Endothelial cell of umbilical vein (primary cell): ENCODE measurements around the gene TP53BP1. TPM values are rescaled to one million over a fixed set of nuclear protein-coding genes. Genes with fewer than 3 reads are reported as not detected.

Source experiments
- Bru-seq: library from RNA; stranded (reverse); fragments of 400-500 nt; gene quantifications from one replicate; lab custom pipeline; 2021; lab: Mats Ljungman, UMichigan
- BruChase-seq, 2 experiments: library from RNA; stranded (reverse); fragments of 400-500 nt; gene quantifications; one replicate each; lab custom pipeline; 2021; lab: Mats Ljungman, UMichigan
- BruUV-seq: library from RNA; stranded (reverse); fragments of 400-500 nt; replicated peaks from 2 replicates; lab custom pipeline; 2021; lab: Mats Ljungman, UMichigan
- CTCF ChIA-PET: fragments of 300-600, 350-600 bp; sonication (Branson Sonifier 250); formaldehyde crosslinking; loops from one replicate; lab custom pipeline; 2021; ENCODE audit warnings: antibody characterized with exemption, inconsistent platforms; lab: Charles Lee
- POLR2A ChIA-PET: fragments of 300-600, 350-600 bp; sonication (Branson Sonifier 250); formaldehyde crosslinking; loops from one replicate; lab custom pipeline; 2021; ENCODE audit warnings: antibody characterized with exemption, inconsistent platforms; lab: Charles Lee
- DNase-seq: peaks from one replicate; pipeline ENCODE4 v3.0.0-alpha.2; 2011; ENCODE audit warnings: low read depth, low spot score
- FAIRE-seq: peaks from 2 replicates; lab custom pipeline; 2011; peaks lifted over from hg19 to GRCh38; lab: Jason Lieb, UNC
- H2AFZ ChIP-seq: 2 replicates; pipeline ENCODE4 v1.6.0; 2012; ENCODE audit warnings: low read depth, low read length, control low read depth, inconsistent platforms
- H3K27ac ChIP-seq: 2 replicates; pipeline ENCODE4 v1.5.1; 2011; ENCODE audit warnings: low read depth, mild to moderate bottlenecking, control low read depth, low read length, moderate library complexity; ENCODE audit not compliant: insufficient read depth
- H3K27me3 ChIP-seq, 2 experiments: 2 replicates each; pipeline versions ENCODE4 v1.6.0 to v1.6.1; 2011; ENCODE audit warnings: low read length in 2 of 2, mixed read lengths in 1 of 2; ENCODE audit not compliant: control insufficient read depth in 2 of 2, insufficient read depth in 2 of 2
- H3K36me3 ChIP-seq, 2 experiments: 2 replicates in 1 of 2; 3 replicates in 1 of 2; pipeline ENCODE4 v1.5.1; 2011; ENCODE audit warnings: low read length in 2 of 2, mild to moderate bottlenecking in 1 of 2, moderate library complexity in 1 of 2; ENCODE audit not compliant: control insufficient read depth in 2 of 2, insufficient read depth in 2 of 2; ENCODE audit errors: extremely low read depth in 1 of 2
- H3K4me1 ChIP-seq: 3 replicates; pipeline ENCODE4 v1.5.1; 2011; ENCODE audit warnings: mild to moderate bottlenecking, low read length; ENCODE audit not compliant: control insufficient read depth, insufficient read depth; ENCODE audit errors: extremely low read depth
- H3K4me2 ChIP-seq: 2 replicates; pipeline ENCODE4 v1.6.1; 2011; ENCODE audit warnings: low read length, control low read depth, mixed read lengths; ENCODE audit not compliant: insufficient read depth
- H3K4me3 ChIP-seq, 3 experiments: fragments of 200-600 bp in 1 of 3; sonication (generic), shearing (Covaris generic) in 1 of 3; replicated peaks in 1 of 3; 2 replicates each; pipeline ENCODE4 v1.5.1; 2011 to 2016; ENCODE audit warnings: control low read depth in 3 of 3, low read length in 3 of 3, mild to moderate bottlenecking in 2 of 3, inconsistent platforms in 1 of 3, low read depth in 1 of 3, moderate library complexity in 1 of 3; ENCODE audit not compliant: insufficient read depth in 1 of 3
- H3K79me2 ChIP-seq: 2 replicates; pipeline ENCODE4 v1.6.0; 2012; ENCODE audit warnings: low read length, inconsistent platforms; ENCODE audit not compliant: control insufficient read depth, insufficient read depth
- H3K9ac ChIP-seq: replicated peaks from 2 replicates; pipeline ENCODE3; 2011; ENCODE audit warnings: low read length, control low read depth; ENCODE audit not compliant: insufficient read depth; ENCODE audit errors: extremely low read depth
- H3K9me1 ChIP-seq: replicated peaks from 3 replicates; pipeline ENCODE4 v1.6.0; 2011; ENCODE audit warnings: mild to moderate bottlenecking, low read length; ENCODE audit not compliant: control insufficient read depth, insufficient read depth; ENCODE audit errors: extremely low read depth
- H3K9me3 ChIP-seq: replicated peaks from 2 replicates; pipeline ENCODE4 v1.5.1; 2012; ENCODE audit warnings: low read length, inconsistent platforms; ENCODE audit not compliant: control insufficient read depth, insufficient read depth
- H4K20me1 ChIP-seq: replicated peaks from 2 replicates; pipeline ENCODE3; 2011; ENCODE audit warnings: mild to moderate bottlenecking, low read length; ENCODE audit not compliant: control insufficient read depth, insufficient read depth; ENCODE audit errors: extremely low read depth
- JUN ChIP-seq: IDR thresholded peaks from 2 replicates; pipeline ENCODE4 v1.6.1; 2011; ENCODE audit warnings: borderline replicate concordance, low read depth; ENCODE audit not compliant: insufficient read length, insufficient read depth
- MYC ChIP-seq: IDR thresholded peaks from one replicate; pipeline ENCODE4 v1.6.1; 2011; ENCODE audit warnings: mild to moderate bottlenecking, low read depth, low read length
- POLR2A ChIP-seq: IDR thresholded peaks from 2 replicates; pipeline ENCODE4 v1.6.1; 2012; ENCODE audit warnings: low read depth, mild to moderate bottlenecking, control low read depth, low read length
- dilution Hi-C: fragments of 300-500 bp; cut with MboI; formaldehyde crosslinking; loops from one replicate; pipeline ENCODE4 v1.15.0; 2019; ENCODE audit warnings: low sequenced_read_pairs; ENCODE audit not compliant: extremely low pct_ligation_motif_present
- intact Hi-C: fragments of 100-400 bp; cut with micrococcal nuclease; formaldehyde crosslinking; loops from one replicate; pipeline ENCODE4 v1.10.0; 2022
- long read RNA-seq: library from polyadenylated mRNA; stranded (forward); transcript quantifications from one replicate; pipeline ENCODE4 v2.0.0, GENCODE V29; 2021
- polyA minus RNA-seq, 3 experiments: library from RNA; depleted of rRNA, polyadenylated mRNA; stranded (reverse); fragments of >200 nt; gene quantifications; 1 replicate in 1 of 3; 2 replicates in 2 of 3; pipeline ENCODE4 v1.2.3, GENCODE V29; 2011
- polyA plus RNA-seq, 4 experiments: library from polyadenylated mRNA; depleted of rRNA in 3 of 4; stranded (reverse) in 3 of 4; unstranded in 1 of 4; fragments of >200 nt; gene quantifications; 2 replicates each; pipeline versions ENCODE4 v1.2.1 to v1.2.3, GENCODE V29; 2011 to 2012; ENCODE audit warnings: missing spikeins in 1 of 4
- total RNA-seq: library from RNA; stranded (reverse); gene quantifications from 2 replicates; pipeline ENCODE4 v1.2.3, GENCODE V29; 2021
- TF ChIP-seq, protein P1 (sequence below), 2 donors: IDR thresholded peaks; 1 replicate in 1 of 2; 2 replicates in 1 of 2; pipeline ENCODE4 v1.5.1; 2011; ENCODE audit warnings: low read length in 2 of 2, mild to moderate bottlenecking in 2 of 2, moderate library complexity in 2 of 2, control low read depth in 1 of 2, inconsistent platforms in 1 of 2, low read depth in 1 of 2; ENCODE audit not compliant: insufficient read depth in 1 of 2; ENCODE audit errors: extremely low read depth in 1 of 2

The TP53BP1 gene, protein sequence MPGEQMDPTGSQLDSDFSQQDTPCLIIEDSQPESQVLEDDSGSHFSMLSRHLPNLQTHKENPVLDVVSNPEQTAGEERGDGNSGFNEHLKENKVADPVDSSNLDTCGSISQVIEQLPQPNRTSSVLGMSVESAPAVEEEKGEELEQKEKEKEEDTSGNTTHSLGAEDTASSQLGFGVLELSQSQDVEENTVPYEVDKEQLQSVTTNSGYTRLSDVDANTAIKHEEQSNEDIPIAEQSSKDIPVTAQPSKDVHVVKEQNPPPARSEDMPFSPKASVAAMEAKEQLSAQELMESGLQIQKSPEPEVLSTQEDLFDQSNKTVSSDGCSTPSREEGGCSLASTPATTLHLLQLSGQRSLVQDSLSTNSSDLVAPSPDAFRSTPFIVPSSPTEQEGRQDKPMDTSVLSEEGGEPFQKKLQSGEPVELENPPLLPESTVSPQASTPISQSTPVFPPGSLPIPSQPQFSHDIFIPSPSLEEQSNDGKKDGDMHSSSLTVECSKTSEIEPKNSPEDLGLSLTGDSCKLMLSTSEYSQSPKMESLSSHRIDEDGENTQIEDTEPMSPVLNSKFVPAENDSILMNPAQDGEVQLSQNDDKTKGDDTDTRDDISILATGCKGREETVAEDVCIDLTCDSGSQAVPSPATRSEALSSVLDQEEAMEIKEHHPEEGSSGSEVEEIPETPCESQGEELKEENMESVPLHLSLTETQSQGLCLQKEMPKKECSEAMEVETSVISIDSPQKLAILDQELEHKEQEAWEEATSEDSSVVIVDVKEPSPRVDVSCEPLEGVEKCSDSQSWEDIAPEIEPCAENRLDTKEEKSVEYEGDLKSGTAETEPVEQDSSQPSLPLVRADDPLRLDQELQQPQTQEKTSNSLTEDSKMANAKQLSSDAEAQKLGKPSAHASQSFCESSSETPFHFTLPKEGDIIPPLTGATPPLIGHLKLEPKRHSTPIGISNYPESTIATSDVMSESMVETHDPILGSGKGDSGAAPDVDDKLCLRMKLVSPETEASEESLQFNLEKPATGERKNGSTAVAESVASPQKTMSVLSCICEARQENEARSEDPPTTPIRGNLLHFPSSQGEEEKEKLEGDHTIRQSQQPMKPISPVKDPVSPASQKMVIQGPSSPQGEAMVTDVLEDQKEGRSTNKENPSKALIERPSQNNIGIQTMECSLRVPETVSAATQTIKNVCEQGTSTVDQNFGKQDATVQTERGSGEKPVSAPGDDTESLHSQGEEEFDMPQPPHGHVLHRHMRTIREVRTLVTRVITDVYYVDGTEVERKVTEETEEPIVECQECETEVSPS (N-terminal part only)
- total RNA-seq = 59.5 and 60.2 TPM in 2 replicates
- 27.2 and 28.1 TPM in 2 replicates for polyA plus RNA-seq
- polyA plus RNA-seq (2011; cell fraction: cytosol; rRNA removed) = 32.1 and 40.3 TPM in 2 replicates
- polyA plus RNA-seq (2011; cell fraction: nucleus; rRNA removed) = 140 and 142 TPM in 2 replicates
- 27.9 and 32.6 TPM in 2 replicates for polyA plus RNA-seq (2012)
- polyA minus RNA-seq = 116 and 142 TPM in 2 replicates
- polyA minus RNA-seq (2011; cell fraction: cytosol; rRNA and poly(A)+ RNA removed) = 24.2 TPM
- 79.5 and 111 TPM in 2 replicates for polyA minus RNA-seq (2011; cell fraction: nucleus; rRNA and poly(A)+ RNA removed)
- Bru-seq, nascent RNA = percentile 72 among the genes with signal in this experiment
- BruChase-seq, experiment 1, labeled RNA remaining after a 6-hour chase = percentile 83 among the genes with signal in this experiment
- BruChase-seq, experiment 2, labeled RNA remaining after a 2-hour chase = percentile 79 among the genes with signal in this experiment
- long read RNA-seq, full-length matches to known transcripts = 14 of 36 reads
- long read RNA-seq, partial matches to known transcripts = 15 of 36 reads
- long read RNA-seq, other reads (novel, unspliced or antisense) = 7 of 36 reads

DNA sequence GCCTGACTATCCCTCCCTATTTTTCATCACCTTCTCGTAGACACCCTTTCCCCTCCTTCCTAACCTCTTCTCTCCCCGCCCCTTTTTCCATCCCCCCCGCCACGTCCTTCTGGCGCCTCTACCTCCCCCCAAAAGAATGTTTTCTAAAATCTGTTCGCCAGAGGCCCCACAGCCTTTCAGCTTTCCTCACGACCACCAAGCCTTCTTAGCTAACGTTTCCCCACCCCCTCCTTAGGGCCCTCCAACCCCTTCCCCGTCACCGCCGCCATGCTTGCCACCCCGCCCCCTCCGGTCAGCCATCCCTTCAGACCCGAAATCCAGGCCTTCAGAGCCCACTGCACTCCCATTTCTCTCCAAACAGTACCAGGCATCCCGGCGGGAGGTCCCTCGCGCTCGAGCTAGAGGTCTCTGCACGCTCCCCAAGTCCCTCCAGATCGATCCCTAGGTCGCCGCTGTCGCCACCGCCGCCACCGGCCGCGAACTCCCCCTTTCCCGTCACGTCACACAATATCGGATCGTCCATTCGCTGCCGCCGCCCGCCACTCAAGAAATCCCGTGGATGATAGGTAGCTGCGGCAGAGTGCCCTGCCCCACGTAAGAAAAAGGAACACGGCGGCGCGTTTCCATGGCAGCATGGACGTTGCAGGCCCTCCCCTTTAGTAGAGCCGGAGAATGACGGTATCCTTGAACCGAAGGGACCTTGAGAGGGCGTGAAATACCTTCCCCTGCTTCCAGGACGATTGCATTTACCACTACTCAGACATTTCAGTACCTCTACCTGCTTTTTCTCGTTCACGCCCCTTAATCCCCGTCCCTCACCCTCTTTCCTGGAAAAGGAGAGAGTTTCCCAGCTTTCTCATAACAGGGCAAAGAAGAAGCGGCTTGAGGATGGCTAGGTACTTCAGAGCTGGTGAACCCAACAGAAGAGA, at the start of gene TP53BP1:
TP53BP1 (minus strand) TSS at position 484 of the 929 bp plus-strand sequence; CDS start at position 371, 113 bp downstream.
- Histone ChIP-seq H3K9me1 (no peaks in the 10 kb centered on the region), H2AFZ (peak within 1 kb of the TSS; percentile 96), H3K9me3 (no peaks in the 10 kb centered on the region), H3K9ac (peak within 1 kb of the TSS; percentile 77), H3K4me2 (peak within 1 kb of the TSS; percentile 87), H3K4me3 (peak within 1 kb of the TSS; percentile 76 to 83 (median 76)), H3K36me3 (peaks cover 3 to 4% of the 10 kb centered on the region in 2 experiments), H3K79me2 (peaks cover 5% of the 10 kb centered on the region), H3K27me3 (no peaks in the 10 kb centered on the region), H3K4me1 (peaks cover 18% of the 10 kb centered on the region), H3K27ac (peak within 1 kb of the TSS; percentile 45), H4K20me1 (no peaks in the 10 kb centered on the region)
- TF ChIP-seq MYC (no peak), POLR2A (peak; percentile 40), JUN (no peak)
- TF ChIP-seq, protein P1, sequence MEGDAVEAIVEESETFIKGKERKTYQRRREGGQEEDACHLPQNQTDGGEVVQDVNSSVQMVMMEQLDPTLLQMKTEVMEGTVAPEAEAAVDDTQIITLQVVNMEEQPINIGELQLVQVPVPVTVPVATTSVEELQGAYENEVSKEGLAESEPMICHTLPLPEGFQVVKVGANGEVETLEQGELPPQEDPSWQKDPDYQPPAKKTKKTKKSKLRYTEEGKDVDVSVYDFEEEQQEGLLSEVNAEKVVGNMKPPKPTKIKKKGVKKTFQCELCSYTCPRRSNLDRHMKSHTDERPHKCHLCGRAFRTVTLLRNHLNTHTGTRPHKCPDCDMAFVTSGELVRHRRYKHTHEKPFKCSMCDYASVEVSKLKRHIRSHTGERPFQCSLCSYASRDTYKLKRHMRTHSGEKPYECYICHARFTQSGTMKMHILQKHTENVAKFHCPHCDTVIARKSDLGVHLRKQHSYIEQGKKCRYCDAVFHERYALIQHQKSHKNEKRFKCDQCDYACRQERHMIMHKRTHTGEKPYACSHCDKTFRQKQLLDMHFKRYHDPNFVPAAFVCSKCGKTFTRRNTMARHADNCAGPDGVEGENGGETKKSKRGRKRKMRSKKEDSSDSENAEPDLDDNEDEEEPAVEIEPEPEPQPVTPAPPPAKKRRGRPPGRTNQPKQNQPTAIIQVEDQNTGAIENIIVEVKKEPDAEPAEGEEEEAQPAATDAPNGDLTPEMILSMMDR (IDR thresholded peaks at IDR 0.05; ENCODE audit: extremely low read depth in 1 of 2, insufficient read depth in 1 of 2, low read depth in 1 of 2, low read length in 2 of 2) = no peak
- ChIA-PET CTCF (interaction anchor here (1.0 to 3.7 kb wide), 5 partner anchors 9 to 52 kb away, joined by 4 to 21 read pairs (median 7); no protein-coding TSS in a partner anchor), POLR2A (interaction anchor here (1.3 kb wide), 1 partner anchor 18 kb away, joined by 6 read pairs; no protein-coding TSS in a partner anchor)
- BruUV-seq = no TSS peak
- dilution Hi-C loops = no loop called here
- DNase-seq = peak; percentile 95
- intact Hi-C loops = loop anchor here (1.0 kb wide), 1 partner anchor 17 kb away; no protein-coding TSS in a partner anchor
- FAIRE-seq = peak; percentile 96
